Keratinocyte (primary cell): ENCODE results near the gene CARMIL1.

Experiments
- EZH2 ChIP-seq: IDR thresholded peaks from one replicate; pipeline ENCODE4 v1.6.1; 2012; ENCODE audit warnings: inconsistent platforms, mild to moderate bottlenecking, low read length, moderate library complexity
- TF ChIP-seq, protein P1 (sequence below), 3 experiments: IDR thresholded peaks in 1 of 3; conservative IDR thresholded peaks in 1 of 3; optimal IDR thresholded peaks in 1 of 3; 2 replicates in 2 of 3; 3 replicates in 1 of 3; pipeline versions ENCODE3 to v1.5.1; 2011; ENCODE audit warnings: low read length in 3 of 3, mild to moderate bottlenecking in 3 of 3, moderate library complexity in 2 of 3, control low read depth in 1 of 3, inconsistent platforms in 1 of 3; ENCODE audit not compliant: insufficient read depth in 2 of 3; ENCODE audit errors: extremely low read depth in 1 of 3

GRCh38 chr6:25302151-25302550 is 23.0 kb downstream of the CARMIL1 start:
- TF ChIP-seq, protein P1, sequence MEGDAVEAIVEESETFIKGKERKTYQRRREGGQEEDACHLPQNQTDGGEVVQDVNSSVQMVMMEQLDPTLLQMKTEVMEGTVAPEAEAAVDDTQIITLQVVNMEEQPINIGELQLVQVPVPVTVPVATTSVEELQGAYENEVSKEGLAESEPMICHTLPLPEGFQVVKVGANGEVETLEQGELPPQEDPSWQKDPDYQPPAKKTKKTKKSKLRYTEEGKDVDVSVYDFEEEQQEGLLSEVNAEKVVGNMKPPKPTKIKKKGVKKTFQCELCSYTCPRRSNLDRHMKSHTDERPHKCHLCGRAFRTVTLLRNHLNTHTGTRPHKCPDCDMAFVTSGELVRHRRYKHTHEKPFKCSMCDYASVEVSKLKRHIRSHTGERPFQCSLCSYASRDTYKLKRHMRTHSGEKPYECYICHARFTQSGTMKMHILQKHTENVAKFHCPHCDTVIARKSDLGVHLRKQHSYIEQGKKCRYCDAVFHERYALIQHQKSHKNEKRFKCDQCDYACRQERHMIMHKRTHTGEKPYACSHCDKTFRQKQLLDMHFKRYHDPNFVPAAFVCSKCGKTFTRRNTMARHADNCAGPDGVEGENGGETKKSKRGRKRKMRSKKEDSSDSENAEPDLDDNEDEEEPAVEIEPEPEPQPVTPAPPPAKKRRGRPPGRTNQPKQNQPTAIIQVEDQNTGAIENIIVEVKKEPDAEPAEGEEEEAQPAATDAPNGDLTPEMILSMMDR (optimal IDR thresholded peaks at IDR 0.05 in 1 of 3, IDR thresholded peaks at IDR 0.05 in 1 of 3, conservative IDR thresholded peaks at IDR 0.05 in 1 of 3; ENCODE audit: extremely low read depth in 1 of 3, insufficient read depth in 2 of 3, low read length in 3 of 3): no peak
- no peak for TF ChIP-seq EZH2
